Endothelial cell of umbilical vein (primary cell): Measurements from ENCODE around the gene HLA-F. TPM values are rescaled to one million over a fixed set of nuclear protein-coding genes. Genes with fewer than 3 reads are reported as not detected.

Experiments
- BruUV-seq: library from RNA; stranded (reverse); fragments of 400-500 nt; replicated peaks from 2 replicates; lab custom pipeline; 2021; lab: Mats Ljungman, UMichigan
- CTCF ChIA-PET: fragments of 300-600, 350-600 bp; sonication (Branson Sonifier 250); formaldehyde crosslinking; loops from one replicate; lab custom pipeline; 2021; ENCODE audit warnings: antibody characterized with exemption, inconsistent platforms; lab: Charles Lee
- POLR2A ChIA-PET: fragments of 300-600, 350-600 bp; sonication (Branson Sonifier 250); formaldehyde crosslinking; loops from one replicate; lab custom pipeline; 2021; ENCODE audit warnings: antibody characterized with exemption, inconsistent platforms; lab: Charles Lee
- DNase-seq: peaks from one replicate; pipeline ENCODE4 v3.0.0-alpha.2; 2011; ENCODE audit warnings: low read depth, low spot score
- FAIRE-seq: peaks from 2 replicates; lab custom pipeline; 2011; peaks lifted over from hg19 to GRCh38; lab: Jason Lieb, UNC
- H2AFZ ChIP-seq: 2 replicates; pipeline ENCODE4 v1.6.0; 2012; ENCODE audit warnings: low read depth, low read length, control low read depth, inconsistent platforms
- H3K27ac ChIP-seq: 2 replicates; pipeline ENCODE4 v1.5.1; 2011; ENCODE audit warnings: low read depth, mild to moderate bottlenecking, control low read depth, low read length, moderate library complexity; ENCODE audit not compliant: insufficient read depth
- H3K27me3 ChIP-seq, 2 experiments: 2 replicates each; pipeline versions ENCODE4 v1.6.0 to v1.6.1; 2011; ENCODE audit warnings: low read length in 2 of 2, mixed read lengths in 1 of 2; ENCODE audit not compliant: control insufficient read depth in 2 of 2, insufficient read depth in 2 of 2
- H3K36me3 ChIP-seq, 2 experiments: 2 replicates in 1 of 2; 3 replicates in 1 of 2; pipeline ENCODE4 v1.5.1; 2011; ENCODE audit warnings: low read length in 2 of 2, mild to moderate bottlenecking in 1 of 2, moderate library complexity in 1 of 2; ENCODE audit not compliant: control insufficient read depth in 2 of 2, insufficient read depth in 2 of 2; ENCODE audit errors: extremely low read depth in 1 of 2
- H3K4me1 ChIP-seq: 3 replicates; pipeline ENCODE4 v1.5.1; 2011; ENCODE audit warnings: mild to moderate bottlenecking, low read length; ENCODE audit not compliant: control insufficient read depth, insufficient read depth; ENCODE audit errors: extremely low read depth
- H3K4me2 ChIP-seq: 2 replicates; pipeline ENCODE4 v1.6.1; 2011; ENCODE audit warnings: low read length, control low read depth, mixed read lengths; ENCODE audit not compliant: insufficient read depth
- H3K4me3 ChIP-seq, 3 experiments: fragments of 200-600 bp in 1 of 3; sonication (generic), shearing (Covaris generic) in 1 of 3; replicated peaks in 1 of 3; 2 replicates each; pipeline ENCODE4 v1.5.1; 2011 to 2016; ENCODE audit warnings: control low read depth in 3 of 3, low read length in 3 of 3, mild to moderate bottlenecking in 2 of 3, inconsistent platforms in 1 of 3, low read depth in 1 of 3, moderate library complexity in 1 of 3; ENCODE audit not compliant: insufficient read depth in 1 of 3
- H3K79me2 ChIP-seq: 2 replicates; pipeline ENCODE4 v1.6.0; 2012; ENCODE audit warnings: low read length, inconsistent platforms; ENCODE audit not compliant: control insufficient read depth, insufficient read depth
- H3K9ac ChIP-seq: replicated peaks from 2 replicates; pipeline ENCODE3; 2011; ENCODE audit warnings: low read length, control low read depth; ENCODE audit not compliant: insufficient read depth; ENCODE audit errors: extremely low read depth
- H3K9me1 ChIP-seq: replicated peaks from 3 replicates; pipeline ENCODE4 v1.6.0; 2011; ENCODE audit warnings: mild to moderate bottlenecking, low read length; ENCODE audit not compliant: control insufficient read depth, insufficient read depth; ENCODE audit errors: extremely low read depth
- H3K9me3 ChIP-seq: replicated peaks from 2 replicates; pipeline ENCODE4 v1.5.1; 2012; ENCODE audit warnings: low read length, inconsistent platforms; ENCODE audit not compliant: control insufficient read depth, insufficient read depth
- H4K20me1 ChIP-seq: replicated peaks from 2 replicates; pipeline ENCODE3; 2011; ENCODE audit warnings: mild to moderate bottlenecking, low read length; ENCODE audit not compliant: control insufficient read depth, insufficient read depth; ENCODE audit errors: extremely low read depth
- CTCF ChIP-seq, 2 donors: IDR thresholded peaks; 1 replicate in 1 of 2; 2 replicates in 1 of 2; pipeline ENCODE4 v1.5.1; 2011; ENCODE audit warnings: low read length in 2 of 2, mild to moderate bottlenecking in 2 of 2, moderate library complexity in 2 of 2, control low read depth in 1 of 2, inconsistent platforms in 1 of 2, low read depth in 1 of 2; ENCODE audit not compliant: insufficient read depth in 1 of 2; ENCODE audit errors: extremely low read depth in 1 of 2
- EZH2 ChIP-seq: IDR thresholded peaks from 2 replicates; pipeline ENCODE4 v1.6.1; 2012; ENCODE audit warnings: borderline replicate concordance, low read depth, mild to moderate bottlenecking, moderate library complexity, low read length, inconsistent platforms; ENCODE audit not compliant: severe bottlenecking
- FOS ChIP-seq: IDR thresholded peaks from 2 replicates; pipeline ENCODE4 v1.6.1; 2011; ENCODE audit warnings: mild to moderate bottlenecking, low read length, moderate library complexity, borderline replicate concordance; ENCODE audit not compliant: insufficient read depth
- GATA2 ChIP-seq: IDR thresholded peaks from 2 replicates; pipeline ENCODE4 v1.7.0; 2011; ENCODE audit warnings: low read depth, mild to moderate bottlenecking, moderate library complexity, mixed read lengths, low read length; ENCODE audit not compliant: insufficient read length, insufficient read depth
- JUN ChIP-seq: IDR thresholded peaks from 2 replicates; pipeline ENCODE4 v1.6.1; 2011; ENCODE audit warnings: borderline replicate concordance, low read depth; ENCODE audit not compliant: insufficient read length, insufficient read depth
- MYC ChIP-seq: IDR thresholded peaks from one replicate; pipeline ENCODE4 v1.6.1; 2011; ENCODE audit warnings: mild to moderate bottlenecking, low read depth, low read length
- POLR2A ChIP-seq: IDR thresholded peaks from 2 replicates; pipeline ENCODE4 v1.6.1; 2012; ENCODE audit warnings: low read depth, mild to moderate bottlenecking, control low read depth, low read length
- POLR2AphosphoS5 ChIP-seq: IDR thresholded peaks from 2 replicates; pipeline ENCODE4 v1.6.1; 2012; ENCODE audit warnings: low read depth, mild to moderate bottlenecking, control low read depth, low read length, moderate library complexity; ENCODE audit not compliant: insufficient read depth
- dilution Hi-C: fragments of 300-500 bp; cut with MboI; formaldehyde crosslinking; loops from one replicate; pipeline ENCODE4 v1.15.0; 2019; ENCODE audit warnings: low sequenced_read_pairs; ENCODE audit not compliant: extremely low pct_ligation_motif_present
- intact Hi-C: fragments of 100-400 bp; cut with micrococcal nuclease; formaldehyde crosslinking; loops from one replicate; pipeline ENCODE4 v1.10.0; 2022
- polyA plus RNA-seq, 4 experiments: library from polyadenylated mRNA; depleted of rRNA in 3 of 4; stranded (reverse) in 3 of 4; unstranded in 1 of 4; fragments of >200 nt; gene quantifications; 2 replicates each; pipeline versions ENCODE4 v1.2.1 to v1.2.3, GENCODE V29; 2011 to 2012; ENCODE audit warnings: missing spikeins in 1 of 4
- total RNA-seq: library from RNA; stranded (reverse); gene quantifications from 2 replicates; pipeline ENCODE4 v1.2.3, GENCODE V29; 2021
- TF ChIP-seq, protein P1 (sequence below): IDR thresholded peaks from 2 replicates; pipeline ENCODE4 v1.6.1; 2011; ENCODE audit not compliant: insufficient read depth, insufficient read length

HLA-F gene
- total and polyA plus RNA-seq, 2 donors (not counting 3 experiments of a cell fraction or from before 2014, with no cell fraction given), result 1.5 to 1.6 TPM

DNA sequence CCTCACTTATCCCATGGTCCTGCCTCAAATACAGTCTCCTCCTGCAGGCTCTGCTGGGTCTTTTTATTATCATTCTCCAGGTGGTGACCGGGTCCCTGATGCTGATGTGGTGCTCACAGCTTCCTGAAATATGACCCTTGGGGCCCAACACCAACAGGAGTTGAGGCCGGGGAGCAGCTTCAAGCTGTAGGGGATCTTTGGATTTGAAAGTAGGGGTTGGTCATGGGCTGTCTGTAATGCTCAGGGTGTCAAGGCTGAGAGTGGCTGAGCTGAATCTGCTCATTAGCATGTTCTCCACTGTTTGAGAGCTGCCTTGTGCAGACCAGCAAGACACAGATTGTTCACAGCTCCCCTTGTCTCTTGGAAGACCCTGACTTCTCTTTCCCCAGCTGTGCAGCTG is 35.5 kb downstream of the HLA-F start:
- dilution Hi-C loops (no loop called here), intact Hi-C loops (no loop called here)
- Histone ChIP-seq H2AFZ (no peak overlapping the region), H3K9ac (no peak overlapping the region), H3K27ac (no peak overlapping the region), H3K4me2 (no peak overlapping the region), H3K36me3 (no peaks in the 10 kb centered on the region), H4K20me1 (no peaks in the 10 kb centered on the region), H3K4me3 (no peak overlapping the region), H3K9me1 (no peaks in the 10 kb centered on the region), H3K9me3 (no peaks in the 10 kb centered on the region), H3K79me2 (no peaks in the 10 kb centered on the region), H3K27me3 (peaks cover 8 to 26% of the 10 kb centered on the region in 2 experiments), H3K4me1 (peaks cover 16% of the 10 kb centered on the region)
- ChIA-PET CTCF (interaction anchor here (1.1 to 1.2 kb wide), 2 partner anchors 21 to 105 kb away, joined by 4 read pairs; no protein-coding TSS in a partner anchor), POLR2A (no interaction called here)
- TF ChIP-seq MYC (no peak), JUN (no peak), CTCF (IDR thresholded peaks at IDR 0.05; ENCODE audit: extremely low read depth in 1 of 2, insufficient read depth in 1 of 2, low read depth in 1 of 2, low read length in 2 of 2) (no peak), GATA2 (no peak), POLR2AphosphoS5 (no peak), POLR2A (no peak), FOS (no peak), EZH2 (no peak)
- TF ChIP-seq, protein P1, sequence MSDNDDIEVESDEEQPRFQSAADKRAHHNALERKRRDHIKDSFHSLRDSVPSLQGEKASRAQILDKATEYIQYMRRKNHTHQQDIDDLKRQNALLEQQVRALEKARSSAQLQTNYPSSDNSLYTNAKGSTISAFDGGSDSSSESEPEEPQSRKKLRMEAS, result no peak
- FAIRE-seq (no peak), DNase-seq (no peak)
- no TSS peak for BruUV-seq
